Endothelial cell of umbilical vein (primary cell): Measurements from ENCODE around the gene GRID2.

ENCODE experiments used
- EZH2 ChIP-seq: IDR thresholded peaks from 2 replicates; pipeline ENCODE4 v1.6.1; 2012; ENCODE audit warnings: borderline replicate concordance, low read depth, mild to moderate bottlenecking, moderate library complexity, low read length, inconsistent platforms; ENCODE audit not compliant: severe bottlenecking
- MAX ChIP-seq: IDR thresholded peaks from 2 replicates; pipeline ENCODE4 v1.6.1; 2011; ENCODE audit not compliant: insufficient read depth, insufficient read length
- POLR2A ChIP-seq: IDR thresholded peaks from 2 replicates; pipeline ENCODE4 v1.6.1; 2012; ENCODE audit warnings: low read depth, mild to moderate bottlenecking, control low read depth, low read length
- POLR2AphosphoS5 ChIP-seq: IDR thresholded peaks from 2 replicates; pipeline ENCODE4 v1.6.1; 2012; ENCODE audit warnings: low read depth, mild to moderate bottlenecking, control low read depth, low read length, moderate library complexity; ENCODE audit not compliant: insufficient read depth
- TF ChIP-seq, protein P1 (sequence below), 2 donors: IDR thresholded peaks; 1 replicate in 1 of 2; 2 replicates in 1 of 2; pipeline ENCODE4 v1.5.1; 2011; ENCODE audit warnings: low read length in 2 of 2, mild to moderate bottlenecking in 2 of 2, moderate library complexity in 2 of 2, control low read depth in 1 of 2, inconsistent platforms in 1 of 2, low read depth in 1 of 2; ENCODE audit not compliant: insufficient read depth in 1 of 2; ENCODE audit errors: extremely low read depth in 1 of 2

DNA sequence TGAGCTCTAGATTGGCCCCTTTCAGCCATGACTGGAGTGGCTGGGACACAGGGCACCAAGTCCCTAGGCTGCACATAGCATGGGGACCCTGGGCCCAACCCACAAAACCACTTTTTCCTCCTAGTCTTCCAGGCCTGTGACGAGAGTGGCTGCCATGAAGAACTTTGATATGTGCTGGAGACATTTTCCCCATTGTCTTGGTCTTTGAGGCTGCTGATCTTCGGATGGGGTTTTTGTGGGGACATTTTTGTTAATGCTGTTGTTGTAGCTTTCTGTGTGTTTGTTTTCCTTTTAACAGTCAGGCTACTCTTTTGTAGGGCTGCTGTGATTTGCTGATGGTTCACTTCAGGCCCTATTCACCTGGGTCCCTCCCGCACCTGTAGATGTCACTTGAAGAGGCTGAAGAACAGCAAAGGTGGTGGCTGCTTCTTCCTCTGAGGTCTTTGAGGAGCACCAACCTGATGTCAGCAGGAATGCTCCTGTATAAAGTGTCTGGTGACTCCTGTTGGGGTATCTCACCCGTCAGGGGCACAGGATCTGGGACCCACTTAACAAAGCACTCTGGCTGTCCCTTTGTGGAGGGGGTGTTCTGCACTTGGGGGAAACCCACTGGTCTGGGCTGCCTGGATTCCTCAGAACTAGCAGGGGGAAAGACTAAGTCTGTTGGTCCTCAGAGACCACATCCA lies 49.6 kb upstream of the GRID2 start:
- TF ChIP-seq, protein P1, sequence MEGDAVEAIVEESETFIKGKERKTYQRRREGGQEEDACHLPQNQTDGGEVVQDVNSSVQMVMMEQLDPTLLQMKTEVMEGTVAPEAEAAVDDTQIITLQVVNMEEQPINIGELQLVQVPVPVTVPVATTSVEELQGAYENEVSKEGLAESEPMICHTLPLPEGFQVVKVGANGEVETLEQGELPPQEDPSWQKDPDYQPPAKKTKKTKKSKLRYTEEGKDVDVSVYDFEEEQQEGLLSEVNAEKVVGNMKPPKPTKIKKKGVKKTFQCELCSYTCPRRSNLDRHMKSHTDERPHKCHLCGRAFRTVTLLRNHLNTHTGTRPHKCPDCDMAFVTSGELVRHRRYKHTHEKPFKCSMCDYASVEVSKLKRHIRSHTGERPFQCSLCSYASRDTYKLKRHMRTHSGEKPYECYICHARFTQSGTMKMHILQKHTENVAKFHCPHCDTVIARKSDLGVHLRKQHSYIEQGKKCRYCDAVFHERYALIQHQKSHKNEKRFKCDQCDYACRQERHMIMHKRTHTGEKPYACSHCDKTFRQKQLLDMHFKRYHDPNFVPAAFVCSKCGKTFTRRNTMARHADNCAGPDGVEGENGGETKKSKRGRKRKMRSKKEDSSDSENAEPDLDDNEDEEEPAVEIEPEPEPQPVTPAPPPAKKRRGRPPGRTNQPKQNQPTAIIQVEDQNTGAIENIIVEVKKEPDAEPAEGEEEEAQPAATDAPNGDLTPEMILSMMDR (IDR thresholded peaks at IDR 0.05; ENCODE audit: extremely low read depth in 1 of 2, insufficient read depth in 1 of 2, low read depth in 1 of 2, low read length in 2 of 2): no peak
- TF ChIP-seq POLR2AphosphoS5 (no peak), POLR2A (no peak), EZH2 (no peak), MAX (no peak)
